Activated CD4-positive, alpha-beta T cell treated with anti-CD3 and anti-CD28 coated beads for 36 hours (primary cell): Measurements from ENCODE around the gene ACSL5. TPM values are rescaled to one million over a fixed set of nuclear protein-coding genes. Genes with fewer than 3 reads are reported as not detected.

Experiments
- ATAC-seq: fragments of 200-7000 bp; cut with Tn5 transposase; one replicate; pipeline ENCODE4 v1.10.0; 2021; ENCODE audit warnings: mild to moderate bottlenecking, moderate library complexity
- CTCF ChIA-PET: fragments of 350-600 bp; sonication (Branson Sonifier 250); formaldehyde crosslinking; loops from one replicate; lab custom pipeline; 2021; ENCODE audit warnings: antibody characterized with exemption; lab: Charles Lee
- POLR2A ChIA-PET: fragments of 350-600 bp; sonication (Branson Sonifier 250); formaldehyde crosslinking; loops from one replicate; lab custom pipeline; 2021; ENCODE audit warnings: antibody characterized with exemption, inconsistent platforms; lab: Charles Lee
- DNase-seq: peaks from one replicate; pipeline ENCODE4 v3.0.0-alpha.2; 2020
- H3K27ac Mint-ChIP-seq: one replicate; pipeline ENCODE4 v1.8.0; 2021; ENCODE audit warnings: mixed read lengths
- H3K27me3 Mint-ChIP-seq: one replicate; pipeline ENCODE4 v1.8.0; 2021; ENCODE audit warnings: mixed read lengths
- H3K36me3 Mint-ChIP-seq: one replicate; pipeline ENCODE4 v1.8.0; 2021; ENCODE audit warnings: low read depth, mixed read lengths
- H3K4me1 Mint-ChIP-seq: one replicate; pipeline ENCODE4 v1.8.0; 2021; ENCODE audit warnings: mixed read lengths
- H3K4me3 Mint-ChIP-seq: one replicate; pipeline ENCODE4 v1.8.0; 2021; ENCODE audit warnings: mild to moderate bottlenecking, moderate library complexity, mixed read lengths
- H3K9me3 Mint-ChIP-seq: one replicate; pipeline ENCODE4 v1.8.0; 2021; ENCODE audit warnings: low read depth, mixed read lengths
- intact Hi-C, 2 experiments: fragments of 100-400 bp; cut with DNase I in 1 of 2; cut with micrococcal nuclease in 1 of 2; formaldehyde crosslinking; loops; one replicate each; pipeline versions ENCODE4 v1.14.2 to v1.15.1; 2022 to 2024; cut with DNase I, micrococcal nuclease
- total RNA-seq, 2 experiments: library from RNA; stranded (reverse); gene quantifications; one replicate each; pipeline ENCODE4 v1.2.3, GENCODE V29; 2021

ACSL5 gene
- total RNA-seq, 2 experiments from 2014 or later = 32.0 to 32.1 TPM

DNA sequence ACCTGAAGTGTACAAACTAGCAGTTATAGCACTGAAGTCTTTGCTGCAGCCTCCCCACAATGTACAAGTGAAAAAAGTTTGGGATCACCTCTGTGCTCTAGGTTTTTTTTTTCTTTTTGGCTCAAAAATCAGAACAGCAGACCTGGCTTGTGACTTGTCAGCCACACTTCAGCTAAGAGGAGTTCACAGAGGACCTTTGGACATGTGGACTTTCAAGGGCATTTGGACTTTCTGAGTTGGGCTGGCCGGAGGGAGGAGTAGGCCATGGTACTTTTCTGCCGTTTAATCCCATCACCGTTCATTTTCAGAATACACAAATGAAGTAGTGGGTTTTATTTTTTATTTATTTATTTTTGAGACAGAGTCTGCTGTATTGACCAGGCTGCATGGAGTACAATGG is 21.9 kb upstream of the ACSL5 start:
- Mint-ChIP-seq H3K27ac (no peak overlapping the region), H3K36me3 (no peaks in the 10 kb centered on the region), H3K9me3 (no peaks in the 10 kb centered on the region), H3K4me3 (no peak overlapping the region), H3K4me1 (no peaks in the 10 kb centered on the region), H3K27me3 (no peaks in the 10 kb centered on the region)
- ChIA-PET CTCF (interaction anchor here (0.6 to 0.9 kb wide), 2 partner anchors 12 to 13 kb away, joined by 3 to 4 read pairs; no protein-coding TSS in a partner anchor), POLR2A (no interaction called here)
- no peak for DNase-seq
- ATAC-seq = no peak
- intact Hi-C loops = no loop called here

DNA sequence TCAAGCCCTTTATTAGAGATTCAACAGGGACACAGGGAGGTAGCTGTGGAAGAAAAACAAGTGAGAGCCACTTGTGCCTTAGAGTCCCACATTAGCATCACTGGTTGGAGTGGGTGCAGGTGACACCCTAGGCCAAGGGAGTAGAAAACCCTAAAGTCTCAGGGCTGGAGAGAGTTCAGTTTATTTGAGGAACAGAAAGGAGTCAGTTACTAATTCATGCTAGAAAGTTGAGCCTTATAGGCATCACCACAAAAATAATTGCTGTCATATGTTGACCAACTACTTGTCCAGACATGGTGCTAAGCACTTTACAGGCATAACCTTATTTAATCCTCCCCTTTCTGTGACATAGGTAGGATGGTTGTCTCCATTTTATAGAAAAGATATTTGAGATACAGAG is 20.9 kb upstream of the ACSL5 start:
- ATAC-seq (no peak), DNase-seq (no peak)
- Mint-ChIP-seq H3K36me3 (no peaks in the 10 kb centered on the region), H3K9me3 (no peaks in the 10 kb centered on the region), H3K27ac (no peak overlapping the region), H3K27me3 (no peaks in the 10 kb centered on the region), H3K4me1 (no peaks in the 10 kb centered on the region), H3K4me3 (no peak overlapping the region)
- intact Hi-C loops = no loop called here
- POLR2A ChIA-PET = no interaction called here
- CTCF ChIA-PET = no interaction called here

DNA sequence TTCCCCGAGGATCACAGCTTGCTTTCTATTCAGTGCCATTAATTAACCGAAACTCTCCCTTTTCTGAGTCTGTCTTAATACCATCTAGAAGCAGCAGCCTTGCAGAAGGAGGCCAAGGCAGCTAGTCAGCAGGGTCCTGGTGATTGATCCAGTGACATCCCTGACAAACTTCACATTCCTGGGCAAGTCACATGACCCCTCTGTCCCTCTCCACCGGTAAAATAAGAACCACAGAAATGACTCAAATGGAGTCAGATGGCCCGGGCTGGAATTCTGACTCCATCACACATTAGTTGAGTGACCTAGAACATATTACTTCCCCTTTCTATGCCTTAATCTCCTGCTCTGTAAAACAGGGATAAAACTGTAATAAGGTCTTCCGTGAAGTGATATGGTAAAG is 17.2 kb upstream of the ACSL5 start:
- H3K36me3 Mint-ChIP-seq = no peaks in the 10 kb centered on the region
- H3K4me1 Mint-ChIP-seq = no peaks in the 10 kb centered on the region
- intact Hi-C loops = no loop called here
- no peaks in the 10 kb centered on the region for H3K27me3 Mint-ChIP-seq
- POLR2A ChIA-PET = no interaction called here
- no peaks in the 10 kb centered on the region for H3K9me3 Mint-ChIP-seq
- H3K27ac Mint-ChIP-seq = no peak overlapping the region
- H3K4me3 Mint-ChIP-seq = no peak overlapping the region
- DNase-seq (no peak), ATAC-seq (no peak)
- CTCF ChIA-PET = no interaction called here

DNA sequence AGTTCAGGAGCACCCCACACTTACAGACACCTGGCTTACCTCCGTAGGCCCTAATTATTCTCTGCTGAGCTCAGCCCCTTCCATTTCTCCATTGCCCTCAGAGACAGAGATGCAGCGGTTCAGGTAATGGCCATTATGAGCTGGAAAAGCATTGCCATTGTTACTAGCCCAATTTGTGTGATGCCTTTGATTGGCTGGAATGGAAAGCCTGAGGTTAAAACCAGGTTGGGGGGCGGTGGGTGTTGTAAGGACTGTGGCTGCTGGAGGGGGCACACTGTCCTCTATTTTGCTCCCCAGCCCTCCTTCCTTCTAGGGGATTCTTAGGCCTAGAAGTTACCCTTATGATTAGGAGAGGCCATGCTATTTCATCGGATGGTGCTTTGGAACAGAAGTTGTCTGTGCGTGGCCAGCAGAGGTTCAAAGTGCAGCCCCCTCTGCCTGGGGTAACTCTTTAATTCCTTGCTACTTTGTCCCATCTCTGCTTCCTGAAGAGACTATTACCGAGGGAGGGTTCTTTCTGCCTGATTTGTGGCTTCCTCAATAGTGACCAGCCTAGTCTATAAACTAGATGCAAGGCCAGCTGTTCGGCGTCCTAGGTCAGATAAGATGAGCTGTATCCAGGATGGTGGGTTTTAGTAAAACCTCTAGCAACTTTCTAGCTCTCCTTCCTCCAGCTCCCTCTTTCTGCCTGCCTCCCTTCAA is 14.2 kb upstream of the ACSL5 start:
- CTCF ChIA-PET = interaction anchor here (1.3 kb wide), 1 partner anchor 10 kb away, joined by 3 read pairs; no protein-coding TSS in a partner anchor
- Mint-ChIP-seq H3K27ac (no peak overlapping the region), H3K9me3 (no peaks in the 10 kb centered on the region), H3K4me3 (no peak overlapping the region), H3K36me3 (no peaks in the 10 kb centered on the region), H3K27me3 (no peaks in the 10 kb centered on the region), H3K4me1 (no peaks in the 10 kb centered on the region)
- intact Hi-C loops = no loop called here
- ATAC-seq (no peak), DNase-seq (no peak)
- POLR2A ChIA-PET = no interaction called here

DNA sequence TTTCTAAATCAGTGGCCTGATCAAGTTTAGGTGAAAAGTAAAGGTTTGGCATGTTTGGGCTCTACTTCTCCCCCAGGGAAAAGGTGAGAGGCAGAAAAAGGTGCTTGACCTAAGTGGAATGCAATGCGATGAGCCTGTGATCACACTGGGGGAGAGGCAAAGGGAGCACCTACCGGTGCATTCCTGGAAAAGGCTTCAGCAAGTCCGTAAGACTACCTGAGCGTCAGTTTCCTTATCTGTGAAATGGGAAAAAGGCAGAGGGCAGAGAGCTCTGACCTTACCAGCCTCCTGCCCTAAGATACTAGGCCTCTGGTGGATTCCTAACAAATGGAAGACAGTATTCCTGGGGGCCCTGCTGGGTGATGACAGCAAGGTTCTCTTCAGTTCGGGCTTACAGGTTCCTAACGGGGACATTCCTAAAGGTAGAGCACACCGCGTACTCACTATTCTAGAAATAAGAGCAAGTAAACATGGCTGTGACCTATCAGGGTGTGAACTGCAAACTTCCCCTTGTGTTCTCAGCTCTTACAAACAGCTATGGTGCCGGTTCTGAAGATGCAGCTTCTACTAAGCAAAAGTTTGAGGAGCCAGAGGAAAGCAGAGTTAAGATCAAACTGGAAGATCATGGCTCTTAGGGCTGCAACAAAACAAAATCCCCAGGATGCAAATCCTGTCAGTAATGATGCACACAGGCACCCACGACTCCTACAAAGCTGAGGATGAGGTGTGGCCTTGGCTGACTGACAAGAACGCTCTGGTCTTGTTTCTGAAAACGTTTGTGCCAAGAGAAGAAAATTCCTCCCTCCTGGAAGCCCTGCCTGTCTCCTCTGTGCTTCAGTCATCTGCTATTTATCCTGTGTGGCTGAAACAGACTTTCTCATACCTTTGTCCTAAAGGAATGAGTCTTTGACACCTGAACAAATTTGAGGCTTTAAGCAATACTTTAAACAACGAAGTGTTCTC is 13.3 kb upstream of the ACSL5 start:
- CTCF ChIA-PET = interaction anchor here (0.6 to 1.3 kb wide), 2 partner anchors 11 to 49 kb away, joined by 3 to 5 read pairs; no protein-coding TSS in a partner anchor
- DNase-seq = no peak
- Mint-ChIP-seq H3K4me3 (no peak overlapping the region), H3K4me1 (no peaks in the 10 kb centered on the region), H3K36me3 (no peaks in the 10 kb centered on the region), H3K27ac (no peak overlapping the region), H3K27me3 (no peaks in the 10 kb centered on the region), H3K9me3 (no peaks in the 10 kb centered on the region)
- intact Hi-C loops = no loop called here
- POLR2A ChIA-PET = no interaction called here
- no peak for ATAC-seq

DNA sequence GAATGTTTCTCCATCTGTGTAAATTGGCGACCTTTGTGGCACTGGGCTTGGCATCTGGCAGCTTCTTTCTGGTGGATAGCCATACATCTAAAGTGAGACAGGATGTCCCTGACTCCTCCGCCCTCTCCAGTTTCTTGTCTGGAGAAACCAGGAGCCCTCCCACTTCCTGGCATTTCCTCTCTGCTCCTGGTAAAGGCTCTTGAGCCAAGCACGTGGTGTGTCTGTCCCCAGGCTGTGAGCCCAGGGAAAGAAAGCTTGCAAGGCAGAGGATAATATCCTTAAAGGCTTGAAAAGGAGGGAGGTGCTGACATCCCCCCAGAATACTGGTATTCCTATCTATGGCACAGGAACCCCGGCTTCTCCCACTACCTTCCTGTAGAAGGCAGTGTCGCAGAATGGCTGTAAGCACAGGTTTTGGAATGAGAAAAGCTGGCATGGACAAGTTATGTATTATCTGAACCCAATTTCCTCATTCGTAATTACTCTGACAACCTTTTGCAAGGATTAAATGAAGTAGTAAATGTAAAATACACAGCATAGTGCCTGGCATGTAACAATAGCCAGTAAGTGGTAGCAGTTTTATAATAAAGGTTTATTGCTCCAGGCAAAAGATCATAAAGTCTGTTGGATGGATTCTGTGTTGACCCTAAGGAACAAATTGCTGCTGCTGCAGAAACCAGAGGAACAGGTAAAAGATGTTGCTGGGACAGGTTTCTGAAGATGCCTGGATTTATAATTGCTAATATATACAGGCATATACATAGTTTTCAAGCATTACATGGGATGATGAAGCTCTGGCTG is 11.8 kb upstream of the ACSL5 start:
- CTCF ChIA-PET = interaction anchor here (1.0 kb wide), 1 partner anchor 110 kb away, joined by 3 read pairs; no protein-coding TSS in a partner anchor
- H3K4me1 Mint-ChIP-seq = no peaks in the 10 kb centered on the region

DNA sequence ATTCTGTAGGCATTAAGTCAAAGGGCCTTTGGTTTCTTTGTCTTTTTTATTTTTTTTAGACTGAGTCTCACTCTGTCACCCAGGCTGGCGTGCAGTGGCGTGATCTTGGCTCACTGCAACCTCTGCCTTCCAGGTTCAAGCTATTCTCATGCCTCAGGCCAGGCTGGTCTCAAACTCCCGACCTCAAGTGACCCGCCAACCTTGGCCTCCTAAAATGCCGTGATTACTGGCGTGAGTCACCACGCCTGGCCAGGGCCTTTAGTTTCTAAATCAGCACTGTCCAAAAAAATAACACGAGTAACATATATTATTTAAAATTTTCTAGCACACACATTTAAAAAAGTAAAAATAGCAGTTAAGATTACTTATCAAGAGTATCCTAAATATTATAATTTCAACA is 11.1 kb upstream of the ACSL5 start:
- Mint-ChIP-seq H3K27me3 (no peaks in the 10 kb centered on the region), H3K4me1 (no peaks in the 10 kb centered on the region)

More for the DNA sequence above, 11.8 kb upstream of the ACSL5 start:
- no peak overlapping the region for H3K4me3 Mint-ChIP-seq
- intact Hi-C loops = no loop called here
- POLR2A ChIA-PET = no interaction called here
- no peak for ATAC-seq
- no peaks in the 10 kb centered on the region for H3K9me3 Mint-ChIP-seq
- no peak overlapping the region for H3K27ac Mint-ChIP-seq
- H3K36me3 Mint-ChIP-seq = no peaks in the 10 kb centered on the region
- no peak for DNase-seq
- H3K27me3 Mint-ChIP-seq = no peaks in the 10 kb centered on the region

DNA sequence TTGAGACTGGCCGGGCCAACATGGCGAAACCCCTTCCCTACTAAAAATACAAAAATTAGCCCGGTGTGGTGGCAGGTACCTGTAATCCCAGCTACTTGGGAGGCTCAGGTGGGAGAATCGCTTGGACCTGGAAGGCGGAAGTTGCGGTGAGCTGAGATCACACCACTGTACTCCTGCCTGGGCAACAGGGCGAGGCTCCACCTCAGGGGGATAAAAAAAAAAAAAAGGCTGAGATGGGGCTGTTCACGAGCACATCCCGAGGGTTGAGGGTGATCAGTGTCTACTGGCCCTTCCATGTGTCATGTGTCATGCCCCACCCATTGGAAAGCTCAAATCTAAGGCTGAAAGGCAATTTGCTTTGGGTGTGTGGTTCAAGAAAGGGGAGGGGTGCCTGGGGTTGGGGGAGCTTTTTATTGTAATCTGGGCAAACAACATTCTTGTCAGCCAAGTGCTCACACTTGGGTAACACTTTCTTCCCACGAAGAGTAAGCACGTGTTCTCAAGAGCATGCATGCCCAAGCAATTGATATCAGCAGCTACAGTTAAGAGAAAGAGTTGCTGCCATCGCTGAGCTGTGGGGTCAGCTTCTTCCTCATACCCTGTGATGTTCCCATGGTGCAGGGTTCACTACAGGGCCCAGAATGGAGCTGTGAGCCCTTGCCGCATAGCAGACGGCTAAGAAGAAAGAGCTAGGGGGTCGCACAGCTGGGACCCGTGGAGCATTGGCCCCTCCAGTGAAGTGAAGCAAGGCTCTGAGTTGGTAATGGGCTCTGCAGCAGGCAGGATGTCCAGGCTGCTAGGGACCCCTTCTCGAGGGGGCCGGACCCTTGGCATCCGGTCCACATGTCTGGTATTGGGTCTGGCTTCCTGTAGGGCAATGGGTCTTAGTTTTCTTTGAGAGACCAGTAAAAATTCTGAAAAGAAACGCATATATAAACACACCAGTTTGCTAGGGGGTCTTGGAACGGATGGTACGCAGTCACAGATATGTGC is 9.9 kb upstream of the ACSL5 start:
- ChIA-PET POLR2A (interaction anchor here (0.8 kb wide), 1 partner anchor 16 kb away, joined by 3 read pairs; no protein-coding TSS in a partner anchor), CTCF (interaction anchor here (0.6 to 0.7 kb wide), 2 partner anchors 12 to 13 kb away, joined by 3 to 4 read pairs; no protein-coding TSS in a partner anchor)
- ATAC-seq (no peak), DNase-seq (no peak)
- Mint-ChIP-seq H3K4me3 (no peak overlapping the region), H3K27ac (no peak overlapping the region), H3K27me3 (no peaks in the 10 kb centered on the region), H3K9me3 (no peaks in the 10 kb centered on the region), H3K4me1 (no peaks in the 10 kb centered on the region), H3K36me3 (no peaks in the 10 kb centered on the region)
- intact Hi-C loops = no loop called here

More for the DNA sequence above, 11.1 kb upstream of the ACSL5 start:
- Mint-ChIP-seq H3K27ac (no peak overlapping the region), H3K4me3 (no peak overlapping the region), H3K36me3 (no peaks in the 10 kb centered on the region), H3K9me3 (no peaks in the 10 kb centered on the region)
- intact Hi-C loops = no loop called here
- ATAC-seq (no peak), DNase-seq (no peak)
- POLR2A ChIA-PET = no interaction called here
- CTCF ChIA-PET = interaction anchor here (1.0 kb wide), 1 partner anchor 109 kb away, joined by 3 read pairs; no protein-coding TSS in a partner anchor

DNA sequence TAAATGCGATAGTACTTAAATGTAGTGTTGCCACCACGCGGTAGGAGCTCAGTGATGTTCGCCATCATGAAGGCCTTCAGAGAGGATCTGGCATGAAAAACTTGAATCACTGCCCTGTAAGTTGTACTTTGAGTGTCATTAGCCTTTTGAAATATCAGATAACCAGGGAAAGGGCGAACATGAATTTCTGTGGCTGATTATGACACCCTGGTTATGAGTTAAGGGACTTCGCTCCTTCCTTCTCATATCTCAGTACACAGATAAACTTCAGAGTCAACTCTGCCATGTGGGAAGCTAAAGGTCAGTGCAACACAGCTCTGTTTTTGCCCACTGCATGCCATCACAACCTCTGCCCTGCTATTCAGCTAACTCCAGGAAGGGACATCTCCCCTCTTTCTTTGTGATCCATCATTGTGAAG is 8.9 kb upstream of the ACSL5 start:
- H3K36me3 Mint-ChIP-seq = no peaks in the 10 kb centered on the region
- POLR2A ChIA-PET = no interaction called here
- CTCF ChIA-PET = interaction anchor here (0.7 to 1.1 kb wide), 3 partner anchors 9 to 18 kb away, joined by 3 read pairs; no protein-coding TSS in a partner anchor
- DNase-seq (no peak), ATAC-seq (no peak)
- H3K27ac Mint-ChIP-seq = no peak overlapping the region
- intact Hi-C loops = no loop called here
- no peak overlapping the region for H3K4me3 Mint-ChIP-seq
- no peaks in the 10 kb centered on the region for H3K9me3 Mint-ChIP-seq
- no peaks in the 10 kb centered on the region for H3K27me3 Mint-ChIP-seq
- H3K4me1 Mint-ChIP-seq = no peaks in the 10 kb centered on the region

DNA sequence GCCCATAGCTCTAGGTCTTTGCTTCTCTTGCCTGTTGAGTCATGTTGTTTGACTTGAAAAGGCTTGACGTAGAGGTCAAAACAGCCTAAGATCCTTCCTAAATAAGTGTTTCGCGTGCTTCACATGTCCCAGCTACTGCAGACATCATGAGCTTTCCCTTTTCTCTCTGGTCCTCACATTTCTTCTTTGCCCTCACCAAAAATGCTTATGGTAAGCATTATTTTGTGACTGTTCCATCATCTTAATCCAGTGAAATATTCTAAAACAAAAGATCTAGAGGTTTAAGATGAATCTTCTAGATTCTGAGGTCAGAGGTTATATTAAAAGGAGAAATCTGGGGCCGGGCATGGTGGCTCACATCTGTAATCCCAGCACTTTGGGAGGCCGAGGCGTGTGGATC is 8.5 kb upstream of the ACSL5 start:
- H3K4me3 Mint-ChIP-seq = no peak overlapping the region
- CTCF ChIA-PET = interaction anchor here (1.0 to 1.1 kb wide), 2 partner anchors 9 to 18 kb away, joined by 3 read pairs; no protein-coding TSS in a partner anchor
- no peak for ATAC-seq

More for the DNA sequence above, 8.5 kb upstream of the ACSL5 start:
- Mint-ChIP-seq H3K9me3 (no peaks in the 10 kb centered on the region), H3K4me1 (no peaks in the 10 kb centered on the region), H3K27me3 (no peaks in the 10 kb centered on the region), H3K36me3 (no peaks in the 10 kb centered on the region), H3K27ac (no peak overlapping the region)
- intact Hi-C loops = no loop called here
- no peak for DNase-seq
- POLR2A ChIA-PET = no interaction called here
